IMR-90 (cell line): ENCODE data around the gene LZTS3. TPM values are rescaled to one million over a fixed set of nuclear protein-coding genes. Genes with fewer than 3 reads are reported as not detected.
"Not testable (repeated sequence)": the region's sequence is repeated elsewhere in the genome, so short reads cannot be mapped to it uniquely, and the experiment has no call there.

Experiments used
- ATAC-seq: fragments of 200-7000 bp; cut with Tn5 transposase; 2 replicates; pipeline ENCODE4 v1.9.1; 2020; ENCODE audit warnings: low read depth, mild to moderate bottlenecking, moderate library complexity
- BruUV-seq: library from RNA; stranded (reverse); fragments of 400-500 nt; replicated peaks from 2 replicates; lab custom pipeline; 2021; lab: Mats Ljungman, UMichigan
- CTCF ChIA-PET: fragments of 300-600 bp; formaldehyde crosslinking; extraction: SDS; loops from one replicate; lab custom pipeline; 2021; ENCODE audit warnings: antibody characterized with exemption; lab: Yijun Ruan, JAX
- POLR2A ChIA-PET: fragments of 300-600 bp; sonication (Branson Sonifier 250); formaldehyde crosslinking; loops from one replicate; lab custom pipeline; 2022; ENCODE audit warnings: antibody characterized with exemption; ENCODE audit not compliant: unreplicated experiment; lab: Charles Lee
- DNase-seq: peaks from one replicate; pipeline ENCODE4 v3.0.0; 2013
- H2AFZ ChIP-seq: replicated peaks from 2 replicates; pipeline ENCODE3; 2013; ENCODE audit warnings: low read length, mild to moderate bottlenecking; ENCODE audit not compliant: poor library complexity
- H2AK5ac ChIP-seq: 2 replicates; pipeline ENCODE4 v1.6.1; 2013; ENCODE audit warnings: low read depth, low read length, inconsistent platforms
- H2AK9ac ChIP-seq: replicated peaks from 2 replicates; pipeline ENCODE3; 2013; ENCODE audit warnings: mild to moderate bottlenecking, low read depth, low read length, moderate library complexity; ENCODE audit not compliant: poor library complexity
- H2BK120ac ChIP-seq: 2 replicates; pipeline ENCODE4 v1.6.1; 2013; ENCODE audit warnings: low read depth, low read length, inconsistent platforms
- H2BK15ac ChIP-seq: 3 replicates; pipeline ENCODE4 v1.6.1; 2013; ENCODE audit warnings: low read depth, low read length, inconsistent platforms
- H2BK20ac ChIP-seq: 2 replicates; pipeline ENCODE4 v1.6.1; 2013; ENCODE audit warnings: low read depth, mild to moderate bottlenecking, inconsistent platforms, low read length, moderate library complexity
- H2BK5ac ChIP-seq: 2 replicates; pipeline ENCODE4 v1.6.1; 2013; ENCODE audit warnings: mild to moderate bottlenecking, low read depth, low read length, inconsistent platforms; ENCODE audit not compliant: poor library complexity, severe bottlenecking
- H3K14ac ChIP-seq: replicated peaks from 2 replicates; pipeline ENCODE4 v1.6.1; 2013; ENCODE audit warnings: low read depth, low read length, inconsistent platforms
- H3K18ac ChIP-seq: 2 replicates; pipeline ENCODE4 v1.6.1; 2013; ENCODE audit warnings: low read depth, low read length, control low read depth
- H3K23ac ChIP-seq: 2 replicates; pipeline ENCODE4 v1.6.1; 2013; ENCODE audit warnings: low read depth, low read length, inconsistent platforms
- H3K27ac ChIP-seq: 2 replicates; pipeline ENCODE4 v1.5.1; 2013; ENCODE audit warnings: mild to moderate bottlenecking, control low read depth, low read length; ENCODE audit not compliant: insufficient read depth
- H3K27me3 ChIP-seq: 2 replicates; pipeline ENCODE4 v1.6.1; 2013; ENCODE audit warnings: low read length; ENCODE audit not compliant: control insufficient read depth, insufficient read depth
- H3K36me3 ChIP-seq: 2 replicates; pipeline ENCODE4 v1.6.1; 2013; ENCODE audit warnings: low read length, mixed read lengths; ENCODE audit not compliant: control insufficient read depth, insufficient read depth
- H3K4ac ChIP-seq: 2 replicates; pipeline ENCODE4 v1.6.1; 2013; ENCODE audit warnings: low read depth, low read length, inconsistent platforms
- H3K4me1 ChIP-seq: 2 replicates; pipeline ENCODE4 v1.6.1; 2013; ENCODE audit warnings: low read length, mixed read lengths; ENCODE audit not compliant: control insufficient read depth, insufficient read depth
- H3K4me2 ChIP-seq: 2 replicates; pipeline ENCODE4 v1.6.1; 2013; ENCODE audit warnings: low read depth, mild to moderate bottlenecking, control low read depth, low read length, moderate library complexity
- H3K4me3 ChIP-seq: 2 replicates; pipeline ENCODE4 v1.5.1; 2013; ENCODE audit warnings: low read depth, mild to moderate bottlenecking, control low read depth, low read length, moderate library complexity; ENCODE audit not compliant: insufficient read depth
- H3K56ac ChIP-seq: 2 replicates; pipeline ENCODE4 v1.6.1; 2013; ENCODE audit warnings: low read length, inconsistent platforms; ENCODE audit not compliant: insufficient read depth; ENCODE audit errors: extremely low read depth
- H3K79me1 ChIP-seq, 2 experiments: 2 replicates each; pipeline ENCODE4 v1.6.1; 2013; ENCODE audit warnings: low read length in 2 of 2, inconsistent platforms in 1 of 2, low read depth in 1 of 2
- H3K9ac ChIP-seq: 2 replicates; pipeline ENCODE4 v1.6.1; 2013; ENCODE audit warnings: low read depth, low read length, control low read depth
- H3K9me1 ChIP-seq: 2 replicates; pipeline ENCODE4 v1.6.1; 2013; ENCODE audit warnings: low read length, inconsistent platforms; ENCODE audit not compliant: insufficient read depth
- H3K9me3 ChIP-seq: 2 replicates; pipeline ENCODE4 v1.6.1; 2013; ENCODE audit warnings: low read length; ENCODE audit not compliant: control insufficient read depth, insufficient read depth
- H4K20me1 ChIP-seq: 2 replicates; pipeline ENCODE4 v1.6.1; 2013; ENCODE audit warnings: low read length, inconsistent platforms; ENCODE audit not compliant: insufficient read depth
- H4K5ac ChIP-seq: 2 replicates; pipeline ENCODE4 v1.6.1; 2013; ENCODE audit warnings: mild to moderate bottlenecking, low read depth, low read length, control low read depth
- H4K8ac ChIP-seq, 2 experiments: 2 replicates each; pipeline ENCODE4 v1.6.1; 2013; ENCODE audit warnings: low read depth in 2 of 2, low read length in 2 of 2, control low read depth in 1 of 2, inconsistent platforms in 1 of 2
- H4K91ac ChIP-seq: 2 replicates; pipeline ENCODE4 v1.6.1; 2013; ENCODE audit warnings: low read depth, low read length, inconsistent platforms; ENCODE audit not compliant: insufficient read depth
- MAFK ChIP-seq: IDR thresholded peaks from 2 replicates; pipeline ENCODE4 v1.6.1; 2012; ENCODE audit warnings: low read depth, low read length, improper control_type of control experiment
- NFE2L2 ChIP-seq: fragments of 150-350 bp; IDR thresholded peaks from 2 replicates; pipeline ENCODE4 v1.6.1; 2016; ENCODE audit warnings: low read depth, mild to moderate bottlenecking, low read length
- WGBS, 2 experiments: methylation state at CpG; one replicate each; pipeline versions ENCODE4 v1.1.5 to v1.1.7; 2013; ENCODE audit warnings: missing lambda C conversion rate in 2 of 2; ENCODE audit not compliant: insufficient read length in 1 of 2; ENCODE audit errors: extremely low coverage in 2 of 2; 5-methylcytosine and 5-hydroxymethylcytosine counted together
- dilution Hi-C: fragments of 300-500 bp; cut with HindIII; formaldehyde crosslinking; loops from one replicate; pipeline ENCODE4 v1.14.3; 2018; ENCODE audit warnings: low sequenced_read_pairs; ENCODE audit not compliant: unreplicated experiment
- in situ Hi-C: fragments of 300-500 bp; cut with MboI; formaldehyde crosslinking; loops from 3 replicates; pipeline ENCODE4 v1.14.3; 2019; ENCODE audit warnings: low sequenced_read_pairs, inconsistent platforms, mixed read lengths
- intact Hi-C: fragments of 100-400 bp; cut with micrococcal nuclease; formaldehyde crosslinking; loops from 2 replicates; pipeline ENCODE4 v1.10.0; 2022
- polyA plus RNA-seq, 3 experiments: library from polyadenylated mRNA; depleted of rRNA; stranded (reverse); fragments of >200 nt; gene quantifications; 2 replicates each; pipeline ENCODE4 v1.2.3, GENCODE V29; 2012; ENCODE audit warnings: low replicate concordance in 1 of 3
- total RNA-seq: library from RNA; depleted of rRNA; stranded (reverse); fragments of >200 nt; gene quantifications from 2 replicates; pipeline ENCODE4 v1.2.3, GENCODE V29; 2012

The LZTS3 gene
- total and polyA plus RNA-seq, 2 of the 4 experiments (the other 2 are of a cell fraction), result 1.4 to 3.2 TPM

DNA sequence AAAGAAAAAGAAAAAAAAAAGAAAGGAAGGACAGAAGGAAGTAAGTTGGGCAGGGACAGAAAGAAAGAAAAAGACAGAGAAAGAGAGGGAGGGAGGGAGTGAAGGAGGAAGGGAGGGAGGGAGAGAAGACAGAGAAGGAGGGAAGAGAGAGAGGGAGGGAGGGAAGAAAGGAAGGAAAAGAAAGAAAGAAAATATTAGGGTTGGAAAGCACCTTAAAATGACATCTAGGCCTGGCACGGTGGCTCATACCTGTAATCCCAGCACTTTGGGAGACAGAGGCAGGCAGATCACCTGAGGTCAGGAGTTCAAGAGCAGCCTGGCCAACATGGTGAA, 46.9 kb downstream of the LZTS3 start (continued):
- TF ChIP-seq MAFK (no peak), NFE2L2 (no peak)

DNA sequence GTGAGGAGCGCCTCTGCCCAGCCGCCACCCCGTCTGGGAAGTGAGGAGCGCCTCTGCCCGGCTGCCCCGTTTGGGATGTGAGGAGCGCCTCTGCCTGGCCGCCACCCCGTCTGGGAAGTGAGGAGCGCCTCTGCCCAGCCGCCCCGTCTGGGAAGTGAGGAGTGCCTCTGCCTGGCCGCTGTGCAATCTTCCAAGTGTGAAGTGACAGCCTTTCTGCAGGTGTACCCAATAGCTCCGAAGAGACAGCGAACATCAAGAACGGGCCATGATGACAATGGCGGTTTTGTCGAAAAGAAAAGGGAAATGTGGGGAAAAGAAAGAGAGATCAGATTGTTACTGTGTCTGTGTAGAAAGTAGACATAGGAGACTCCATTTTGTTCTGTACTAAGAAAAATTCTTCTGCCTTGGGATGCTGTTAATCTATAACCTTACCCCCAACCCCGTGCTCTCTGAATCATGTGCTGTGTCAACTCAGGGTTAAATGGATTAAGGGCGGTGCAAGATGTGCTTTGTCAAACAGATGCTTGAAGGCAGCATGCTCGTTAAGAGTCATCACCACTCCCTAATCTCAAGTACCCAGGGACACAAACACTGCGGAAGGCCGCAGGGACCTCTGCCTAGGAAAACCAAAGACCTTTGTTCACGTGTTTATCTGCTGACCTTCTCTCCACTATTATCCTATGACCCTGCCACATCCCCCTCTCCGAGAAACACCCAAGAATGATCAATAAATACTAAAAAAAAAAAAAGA, 47.4 kb downstream of the LZTS3 start:
- CTCF ChIA-PET, intact Hi-C loops, H3K4ac ChIP-seq, H3K9ac ChIP-seq, H3K9me1 ChIP-seq, H2AK5ac ChIP-seq, H3K18ac ChIP-seq, H3K27me3 ChIP-seq, H3K14ac ChIP-seq, H3K4me3 ChIP-seq, H4K8ac ChIP-seq, dilution Hi-C loops, H4K20me1 ChIP-seq, H2BK20ac ChIP-seq, H2AK9ac ChIP-seq, H4K5ac ChIP-seq, H2AFZ ChIP-seq, H3K56ac ChIP-seq, POLR2A ChIA-PET, H4K91ac ChIP-seq, H3K27ac ChIP-seq, BruUV-seq, ATAC-seq, in situ Hi-C loops, H2BK5ac ChIP-seq, DNase-seq, H2BK15ac ChIP-seq, H3K4me2 ChIP-seq, H2BK120ac ChIP-seq, H3K9me3 ChIP-seq, H3K4me1 ChIP-seq, H3K23ac ChIP-seq: not testable (repeated sequence)
- 100% methylated on average over 4 of the region's 25 CpGs; no CpG with 5 or more reads in 1 of the 2 experiments for WGBS, 2 experiments
- peaks cover 16% of the 10 kb centered on the region for H3K36me3 ChIP-seq
- peaks cover 29 to 30% of the 10 kb centered on the region in 2 experiments for H3K79me1 ChIP-seq

GRCh38 chr20:3124773-3125560, 48.4 kb downstream of the LZTS3 start:
- H3K9me3 ChIP-seq, BruUV-seq, CTCF ChIA-PET, H2BK5ac ChIP-seq, H3K18ac ChIP-seq, H3K4ac ChIP-seq, H3K9ac ChIP-seq, H3K27ac ChIP-seq, H3K9me1 ChIP-seq, H3K4me1 ChIP-seq, POLR2A ChIA-PET, ATAC-seq, H2AK9ac ChIP-seq, H3K23ac ChIP-seq, H4K91ac ChIP-seq, H4K8ac ChIP-seq, DNase-seq, H2BK120ac ChIP-seq, intact Hi-C loops, H2AFZ ChIP-seq, dilution Hi-C loops, H4K20me1 ChIP-seq, in situ Hi-C loops, H3K56ac ChIP-seq, H2AK5ac ChIP-seq, H3K27me3 ChIP-seq, H2BK15ac ChIP-seq, H4K5ac ChIP-seq, H3K4me2 ChIP-seq, H3K4me3 ChIP-seq, H3K14ac ChIP-seq, H2BK20ac ChIP-seq: not testable (repeated sequence)
- Histone ChIP-seq H3K36me3 (peaks cover 19% of the 10 kb centered on the region), H3K79me1 (peaks cover 29 to 30% of the 10 kb centered on the region in 2 experiments)
- 94% methylated on average over 10 of the region's 41 CpGs; no CpG with 5 or more reads in 1 of the 2 experiments for WGBS, 2 experiments
